Measurements from ENCODE around the gene LYG1.
A peak's percentile ranks its signal among the peaks of the same experiment; 100 is the strongest.

LYG1 gene

GRCh38 chr2:99336804-99337112, 35.8 kb upstream of the LYG1 start:
- Histone ChIP-seq H3K36me3 (ENCODE audit: control insufficient read depth in 2 of 2, insufficient read depth in 1 of 2, low read length in 2 of 2) (peaks cover 12 to 17% of the 10 kb centered on the region in 2 experiments), H3K4me3 (ENCODE audit: low read depth, low read length) (peak overlapping the region; percentile 64), H3K27ac (ENCODE audit: extremely low read depth, low read depth, low read length) (peak overlapping the region; percentile 78), H3K9me3 (ENCODE audit: control insufficient read depth, insufficient read depth, low read depth, low read length) (no peaks in the 10 kb centered on the region), H3K4me1 (ENCODE audit: control insufficient read depth, insufficient read depth, low read length) (peaks cover 9% of the 10 kb centered on the region)
- POLR2A ChIA-PET = interaction anchor here (0.8 to 4.4 kb wide), 20 partner anchors 11 to 195 kb away, joined by 3 to 33 read pairs (median 7); partner anchors contain the start of genes C2orf15, LIPT1, MITD1 and MRPL30
- TF ChIP-seq ZNF350 (tag by site-specific recombination; IDR thresholded peaks at IDR 0.05) (no peak), ZNF335 (tag by site-specific recombination; conservative IDR thresholded peaks at IDR 0.05) (peak; percentile 15), PRDM6 (tag by site-specific recombination; IDR thresholded peaks at IDR 0.05) (no peak), WT1 (tag by site-specific recombination; IDR thresholded peaks at IDR 0.05) (no peak), RBAK (tag by site-specific recombination; IDR thresholded peaks at IDR 0.05) (no peak), ZNF777 (tag by site-specific recombination; IDR thresholded peaks at IDR 0.05; ENCODE audit: borderline replicate concordance) (0 out of 2 replicates have a peak, but pooled peaks have one; percentile 14), ZNF596 (tag by site-specific recombination; IDR thresholded peaks at IDR 0.05) (0 out of 2 replicates have a peak, but pooled peaks have one; percentile 4)
- CTCF ChIA-PET = interaction anchor here (0.6 to 2.7 kb wide), 13 partner anchors 13 to 687 kb away, joined by 3 to 11 read pairs (median 4); partner anchors contain the start of gene C2orf15

- CTCF ChIA-PET = interaction anchor here (0.6 to 2.7 kb wide), 12 partner anchors 12 to 687 kb away, joined by 3 to 11 read pairs (median 4); partner anchors contain the start of gene C2orf15
- peaks cover 18 to 22% of the 10 kb centered on the region in 2 experiments for H3K36me3 ChIP-seq (ENCODE audit: control insufficient read depth in 2 of 2, insufficient read depth in 1 of 2, low read length in 2 of 2)
- peak within 1 kb of the TSS; percentile 87 for H3K4me3 ChIP-seq (ENCODE audit: low read depth, low read length)
- H3K9me3 ChIP-seq (ENCODE audit: control insufficient read depth, insufficient read depth, low read depth, low read length) = no peaks in the 10 kb centered on the region
- POLR2A ChIA-PET = interaction anchor here (0.8 to 4.4 kb wide), 16 partner anchors 11 to 195 kb away, joined by 3 to 33 read pairs (median 8); partner anchors contain the start of genes C2orf15, LIPT1, MITD1 and MRPL30
- peaks cover 5% of the 10 kb centered on the region for H3K4me1 ChIP-seq (ENCODE audit: control insufficient read depth, insufficient read depth, low read length)
- peak within 1 kb of the TSS; percentile 78 for H3K27ac ChIP-seq (ENCODE audit: extremely low read depth, low read depth, low read length)
- TF ChIP-seq CTCF (tag by site-specific recombination; IDR thresholded peaks at IDR 0.05) (no peak), ZSCAN5A (tag by site-specific recombination; IDR thresholded peaks at IDR 0.05) (no peak), ZNF133 (tag by site-specific recombination; IDR thresholded peaks at IDR 0.05) (no peak), ZNF155 (tag by site-specific recombination; IDR thresholded peaks at IDR 0.05) (no peak), ZBTB11 (tag by site-specific recombination; conservative IDR thresholded peaks at IDR 0.05; ENCODE audit: low read depth) (peak; percentile 99), ZNF555 (tag by site-specific recombination; conservative IDR thresholded peaks at IDR 0.05) (no peak), ZNF394 (tag by site-specific recombination; IDR thresholded peaks at IDR 0.05; ENCODE audit: borderline replicate concordance) (peak; percentile 14; the same call in 1 of the 2 replicates), PATZ1 (tag by site-specific recombination; IDR thresholded peaks at IDR 0.05) (0 out of 2 replicates have a peak, but pooled peaks have one; percentile 31), PRDM4 (tag by site-specific recombination; IDR thresholded peaks at IDR 0.05) (no peak)
These were observed 35.2 kb upstream of the LYG1 start, which contains the start of gene TXNDC9 for GRCh38 chr2:99335911-99336803. TXNDC9 (minus strand) TSS chr2:99336333; CDS start chr2:99333210, 3,123 bp downstream.

Data from HEK293 (cell line).